NCI-H2227 (cell line): Measurements from ENCODE around the gene RASD1.
A peak's percentile ranks its signal among the peaks of the same experiment; 100 is the strongest.
"Not testable (repeated sequence)": the region's sequence is repeated elsewhere in the genome, so short reads cannot be mapped to it uniquely, and the experiment has no call there.

Source experiments
- DNase-seq: peaks from one replicate; lab custom pipeline; 2025; ENCODE audit not compliant: unreplicated experiment; lab: John Stamatoyannopoulos, UW

The RASD1 gene

GRCh38 chr17:17499402-17500145 is 3.4 kb upstream of the RASD1 start:
- no peak for DNase-seq

DNA sequence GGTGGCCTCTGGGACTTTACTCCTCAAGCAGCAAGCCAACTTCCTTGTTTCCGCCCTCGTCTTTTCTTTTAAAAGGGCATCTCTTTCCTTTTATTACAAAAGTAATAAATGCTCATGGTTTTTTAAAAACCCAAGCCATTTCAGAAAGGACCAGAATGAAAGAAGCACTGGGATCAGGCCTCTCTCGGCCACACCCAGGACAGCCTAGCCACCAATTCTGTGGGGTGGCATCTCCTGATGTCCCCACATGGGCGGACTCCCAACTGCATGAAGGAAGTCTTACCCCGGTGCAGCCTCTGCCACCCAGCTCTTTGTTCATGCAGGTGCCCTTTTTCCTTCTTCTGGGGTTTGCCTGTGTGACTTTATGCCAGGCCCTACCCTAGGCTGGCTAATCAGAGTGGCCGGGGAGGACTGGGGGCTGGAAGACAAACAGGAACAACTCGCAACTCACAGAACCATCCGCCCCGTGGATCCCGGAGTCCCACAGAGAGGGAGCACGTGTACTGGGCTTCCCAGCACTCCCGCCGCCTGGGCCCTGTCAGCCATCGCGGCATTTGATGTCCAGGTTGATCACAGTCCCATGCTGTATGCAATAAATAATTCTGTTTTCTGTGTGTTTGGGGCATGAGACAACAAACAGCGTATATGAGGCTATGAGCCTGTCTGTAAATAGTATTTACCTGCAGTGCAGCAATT is 2.6 kb upstream of the RASD1 start:
- DNase-seq: no peak

DNA sequence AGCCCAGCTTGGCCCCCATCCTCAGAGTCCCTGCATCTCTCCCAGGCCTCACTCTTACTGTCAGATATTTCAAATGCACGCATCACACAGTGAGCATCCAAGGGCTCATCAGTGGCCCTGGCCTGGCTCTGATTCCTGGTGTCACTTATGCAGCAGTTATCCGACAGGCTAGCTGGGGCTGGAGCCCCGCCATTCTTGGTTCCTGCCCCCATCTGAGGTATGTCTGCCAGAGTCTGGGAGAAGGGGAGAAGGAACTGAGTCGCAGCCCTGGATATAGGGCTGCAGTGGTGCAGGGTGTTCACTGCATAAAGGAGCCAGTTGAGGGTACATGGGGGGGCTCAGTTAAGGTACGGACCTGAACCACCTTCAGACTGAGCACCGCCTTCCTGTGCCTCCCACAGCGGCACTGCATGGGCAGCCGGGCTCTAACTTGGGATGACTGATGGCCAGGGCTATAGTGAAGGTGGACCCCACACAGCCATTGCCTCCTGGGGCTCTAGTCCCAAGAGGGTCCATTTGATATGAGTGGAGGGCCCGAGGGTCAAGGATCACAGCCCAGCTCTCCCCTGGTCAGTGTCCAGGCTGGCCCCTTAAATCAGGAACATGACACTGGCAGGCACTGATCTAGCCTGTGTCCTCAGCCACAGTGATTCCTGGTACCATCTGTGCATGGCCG is 1.8 kb upstream of the RASD1 start:
- no peak for DNase-seq

DNA sequence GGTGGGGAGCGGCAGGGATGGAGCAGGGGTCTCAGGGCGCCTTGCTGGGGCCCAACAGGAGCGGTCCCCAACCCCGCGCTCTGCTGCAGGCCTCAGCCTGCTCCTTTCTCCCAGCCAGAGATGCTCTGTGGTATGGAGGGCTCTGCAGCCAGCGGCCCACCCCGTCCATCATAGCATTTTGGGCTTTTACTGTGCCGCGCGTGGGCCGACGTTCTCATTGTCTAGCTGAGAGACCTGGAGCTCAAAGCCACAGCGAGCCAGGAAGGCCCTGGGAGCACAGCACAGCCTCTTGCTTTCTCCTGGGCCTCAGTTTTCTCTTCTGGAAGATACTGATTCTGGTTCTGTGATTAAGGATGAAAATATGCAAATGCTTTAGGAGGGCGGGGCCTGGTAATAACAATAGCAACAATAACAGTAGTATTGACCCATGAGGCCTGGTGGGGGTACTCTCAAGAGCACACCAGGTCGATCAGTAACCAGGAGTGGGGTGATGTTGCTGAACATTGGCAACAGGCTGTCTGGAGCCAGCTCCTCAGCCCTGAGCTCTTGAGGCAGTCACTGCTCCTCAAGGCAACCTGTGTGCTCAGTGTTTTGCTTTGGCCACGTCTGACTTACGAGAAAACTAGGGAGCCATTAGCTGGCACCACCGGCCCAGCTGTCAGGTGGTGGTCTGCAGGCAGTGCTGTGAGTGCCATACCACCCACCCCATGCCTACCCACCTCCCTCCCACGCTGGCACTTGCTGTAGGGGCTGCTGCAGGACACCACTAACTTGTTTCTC is 1.1 kb upstream of the RASD1 start:
- no peak for DNase-seq

DNA sequence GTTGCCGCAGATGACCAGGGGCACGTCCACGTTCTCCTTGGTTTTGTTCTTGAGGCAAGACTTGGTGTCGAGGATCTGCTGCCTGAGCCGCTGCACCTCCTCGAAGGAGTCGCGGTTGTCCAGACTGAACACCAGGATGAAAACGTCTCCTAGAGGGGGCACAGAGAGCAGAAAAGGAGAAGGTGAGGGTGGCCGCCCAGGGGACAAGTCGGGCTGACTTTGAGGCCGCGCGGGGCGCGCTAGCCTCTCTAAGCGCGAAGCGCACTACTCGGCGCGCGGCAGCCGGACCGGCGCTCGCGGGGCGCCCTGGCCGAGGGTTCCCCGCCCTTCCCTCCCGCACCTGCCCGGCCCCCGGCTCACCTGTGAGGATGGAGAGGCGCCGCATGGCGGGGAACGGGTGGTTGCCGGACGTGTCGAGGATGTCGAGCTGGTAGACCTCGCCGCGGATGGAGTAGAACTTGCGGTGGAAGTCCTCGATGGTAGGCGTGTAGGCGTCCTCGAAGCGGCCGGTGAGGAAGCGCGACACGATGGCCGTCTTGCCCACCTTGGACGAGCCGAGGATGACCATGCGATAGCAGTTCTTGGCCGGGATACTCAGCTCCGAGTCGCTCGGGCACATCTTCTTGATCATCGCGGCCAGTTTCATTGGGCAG is 533 bp downstream of the RASD1 start:
- no peak for DNase-seq

DNA sequence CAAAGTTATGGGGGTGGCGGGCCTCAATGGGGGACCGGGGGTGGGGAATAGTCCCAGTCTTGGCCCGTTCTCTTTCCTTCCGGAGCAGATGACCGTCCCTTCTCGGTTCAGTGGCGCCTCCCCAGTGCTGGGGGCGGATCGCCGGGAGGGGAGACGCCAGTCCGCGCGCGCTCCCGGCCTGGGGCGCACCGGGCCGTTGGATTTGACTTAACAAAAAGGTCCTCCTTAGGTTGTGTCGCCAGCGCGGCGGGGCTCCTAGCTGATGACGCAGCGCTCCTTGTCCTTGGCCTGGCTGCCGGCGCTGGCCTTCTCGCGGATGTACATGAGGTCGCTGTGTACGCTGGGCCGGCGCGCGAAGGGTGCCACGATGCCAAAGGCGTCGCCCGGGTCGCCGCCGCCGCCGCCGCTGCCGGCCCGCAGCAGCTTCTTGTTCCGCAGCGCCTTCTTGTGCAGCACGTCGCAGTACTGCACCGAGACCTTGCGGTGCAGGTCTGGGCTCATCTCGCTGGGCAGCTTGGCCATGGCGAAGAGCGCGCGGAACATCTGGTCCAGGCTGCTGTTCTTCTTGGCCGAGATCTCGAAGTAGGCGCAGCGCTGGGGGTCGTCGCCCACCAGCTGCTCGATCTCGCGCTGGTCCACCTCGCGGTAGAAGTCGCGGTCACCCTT is 1.2 kb downstream of the RASD1 start:
- no peak for DNase-seq

DNA sequence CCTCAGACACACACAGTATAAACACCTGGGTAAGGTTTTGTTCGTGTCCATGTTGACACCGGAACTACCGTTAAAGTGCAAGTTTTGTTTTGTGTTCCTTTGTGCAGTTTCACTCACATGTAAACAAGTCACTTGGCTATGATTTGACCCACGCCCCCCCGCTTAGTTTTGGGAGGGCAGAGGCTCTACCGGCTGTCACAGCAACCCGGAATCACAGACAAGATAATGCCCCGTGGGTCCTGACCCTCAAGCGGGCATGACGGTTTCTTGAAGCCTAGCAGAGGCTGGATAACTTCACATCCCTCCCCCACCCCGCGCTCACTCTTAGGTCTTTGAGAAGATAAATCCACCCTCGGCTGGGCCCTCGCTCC is 1.7 kb downstream of the RASD1 start:
- DNase-seq: no peak

DNA sequence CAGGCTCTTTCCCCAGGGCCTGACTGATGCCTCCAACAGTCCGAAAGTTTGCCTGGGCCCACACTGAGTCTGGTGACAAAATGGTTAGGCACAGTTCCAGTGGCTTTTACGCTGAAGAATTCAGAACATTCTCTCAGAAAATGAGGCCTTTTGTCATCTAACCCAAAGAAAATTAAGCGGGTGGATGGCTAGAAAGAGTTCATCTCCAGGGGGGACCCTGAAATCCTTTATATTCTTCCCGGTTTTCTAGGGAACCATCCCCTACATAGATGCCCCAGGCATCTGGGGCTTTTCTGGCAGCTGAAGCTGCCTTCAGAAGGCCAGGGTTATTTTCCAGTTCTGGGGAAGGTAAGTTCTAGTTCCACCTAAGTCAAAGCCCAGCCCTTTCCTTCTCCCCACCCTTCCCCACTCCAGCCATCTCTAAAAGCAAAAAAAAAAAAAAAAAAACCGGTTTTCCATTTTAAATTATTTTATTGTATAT is 2.2 kb downstream of the RASD1 start:
- DNase-seq: no peak

DNA sequence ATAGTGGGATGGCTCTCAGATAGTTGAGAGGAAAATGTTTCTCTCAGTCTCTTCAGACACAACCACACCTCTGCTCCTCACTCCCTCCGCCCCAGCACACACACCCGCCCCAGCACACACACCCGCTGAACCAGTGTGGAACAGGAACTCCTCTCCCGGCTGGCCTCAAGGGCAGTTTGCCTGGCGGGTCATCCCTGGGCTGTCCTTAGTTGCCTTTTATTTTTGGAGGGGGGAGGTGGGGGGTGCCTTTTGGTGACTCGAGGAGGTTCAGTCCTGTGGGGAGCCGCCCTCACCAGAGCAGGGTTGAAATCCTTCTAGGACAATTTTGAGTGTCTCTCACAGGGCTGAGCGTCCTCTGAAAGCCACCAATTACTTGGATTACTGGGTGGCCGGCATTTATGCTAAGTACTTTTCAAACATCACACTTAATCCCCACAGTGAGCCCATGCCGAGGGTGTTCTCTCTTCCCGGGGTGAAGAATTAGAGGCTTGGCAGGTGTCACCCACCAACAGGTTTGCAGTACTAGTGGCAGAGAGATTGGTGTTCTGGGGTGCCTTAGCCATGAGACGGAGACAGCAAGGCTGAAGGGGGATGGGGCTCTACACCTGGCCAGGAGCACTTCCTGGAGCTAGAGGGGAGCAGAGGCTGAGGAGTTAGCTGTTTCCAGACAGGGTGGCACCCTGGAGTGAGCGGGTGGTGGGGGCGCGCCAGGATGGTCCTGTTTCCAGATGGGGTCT is 2.8 kb downstream of the RASD1 start:
- peak; percentile 47 for DNase-seq

GRCh38 chr17:17492571-17492970 is 3.6 kb downstream of the RASD1 start:
- no peak for DNase-seq

- DNase-seq: no peak
These were observed 4.1 kb downstream of the RASD1 start for GRCh38 chr17:17492085-17492484.

- peak; percentile 10 for DNase-seq
These were observed 4.6 kb downstream of the RASD1 start for GRCh38 chr17:17491546-17491988.

GRCh38 chr17:17491031-17491471 is 5.1 kb downstream of the RASD1 start:
- no peak for DNase-seq

DNA sequence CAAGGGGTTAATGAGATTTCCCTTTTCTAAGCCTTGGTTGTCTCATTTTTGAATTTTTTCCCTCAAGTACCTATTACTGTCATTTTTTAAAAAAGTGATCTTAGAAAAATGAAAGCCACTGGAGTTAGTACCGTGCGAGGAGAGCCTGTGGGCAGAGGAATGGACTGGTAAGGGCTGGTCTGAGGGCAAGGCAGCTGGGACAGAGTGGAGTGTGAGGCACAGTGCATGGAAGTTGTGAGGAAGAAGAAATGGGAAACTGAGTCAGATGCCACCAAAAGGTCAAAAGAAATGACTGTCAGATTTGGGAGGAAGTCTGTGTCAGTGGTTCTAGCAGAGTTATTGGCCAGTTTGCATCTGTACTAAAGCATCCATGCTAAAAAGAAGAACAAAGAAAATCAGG is 8.2 kb downstream of the RASD1 start:
- DNase-seq: no peak

DNA sequence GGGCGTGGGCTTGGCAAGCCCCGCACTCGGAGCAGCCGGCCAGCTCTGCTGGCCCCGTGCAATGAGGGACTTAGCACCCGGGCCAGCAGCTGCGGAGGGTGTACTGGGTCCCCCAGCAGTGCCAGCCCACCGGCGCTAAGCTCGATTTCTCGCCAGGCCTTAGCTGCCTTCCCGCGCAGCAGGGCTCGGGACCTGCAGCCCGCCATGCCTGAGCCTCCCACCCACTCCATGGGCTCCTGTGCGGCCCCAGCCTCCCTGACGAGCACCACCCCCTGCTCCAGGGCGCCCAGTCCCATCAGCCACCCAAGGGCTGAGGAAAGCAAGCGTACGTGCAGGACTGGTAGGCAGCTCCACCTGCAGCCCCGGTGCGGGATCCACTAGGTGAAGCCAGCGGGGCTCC is 9.8 kb downstream of the RASD1 start:
- not testable (repeated sequence) for DNase-seq

- DNase-seq: no peak
These were observed 10.8 kb downstream of the RASD1 start for GRCh38 chr17:17485420-17485819.

DNA sequence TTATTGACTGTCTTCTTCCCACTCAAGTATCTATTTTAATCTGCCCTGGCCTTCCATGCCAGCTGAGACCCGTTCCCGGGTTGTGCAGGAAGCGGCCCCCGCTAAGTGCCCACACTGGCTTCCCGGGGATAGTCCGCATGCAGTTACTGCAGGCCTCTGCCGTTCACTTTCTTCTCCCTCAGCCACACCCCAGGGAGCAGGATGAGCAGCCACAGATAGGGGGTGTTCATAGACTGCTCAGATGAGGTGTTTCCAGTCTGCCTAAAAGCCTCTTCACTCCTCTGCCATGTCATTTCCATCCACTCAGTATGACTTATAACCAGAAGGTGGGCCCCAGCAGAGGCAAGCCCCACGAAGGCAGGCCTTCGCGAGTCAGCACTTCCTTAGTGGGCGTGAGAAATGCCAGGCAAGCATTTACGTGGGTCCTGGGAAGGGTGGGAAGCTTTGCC is 11.7 kb downstream of the RASD1 start:
- peak; percentile 51 for DNase-seq

GRCh38 chr17:17481860-17482259 is 14.3 kb downstream of the RASD1 start:
- no peak for DNase-seq

DNA sequence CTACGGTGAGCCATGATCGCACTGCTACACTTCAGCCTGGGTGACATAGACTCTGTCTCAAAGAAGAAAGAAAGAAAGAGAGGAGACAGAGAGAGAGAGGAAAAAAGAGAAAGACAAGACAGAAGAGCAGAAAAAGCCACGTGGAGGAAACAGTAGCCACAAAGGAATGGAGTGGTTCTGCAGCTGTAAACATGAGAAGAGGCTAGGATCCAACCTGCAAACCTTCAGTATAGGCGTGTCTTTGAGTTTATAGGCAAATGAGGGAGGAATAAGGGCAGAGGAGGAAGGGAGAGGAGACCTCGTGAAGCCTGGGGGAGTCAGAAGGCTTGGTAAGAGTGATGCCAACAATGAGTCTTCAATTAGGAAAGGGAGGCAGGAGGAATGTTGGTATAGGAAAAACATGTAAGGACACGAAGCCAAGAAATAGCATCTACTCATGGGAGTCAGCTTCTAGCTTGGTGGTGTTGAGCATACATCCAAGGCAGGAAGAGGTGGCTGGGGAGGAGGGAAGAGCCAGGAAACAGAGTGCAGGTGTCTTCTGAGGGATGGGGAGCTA is 15.5 kb downstream of the RASD1 start:
- DNase-seq: no peak
